ENCODE results near the gene CHSY3. TPM values are rescaled to one million over a fixed set of nuclear protein-coding genes. Genes with fewer than 3 reads are reported as not detected.
A peak's percentile ranks its signal among the peaks of the same experiment; 100 is the strongest.

Gene CHSY3
- total RNA-seq, 2 donors from 2014 or later: 4.9 to 5.8 TPM

GRCh38 chr5:130126746-130127145 is 222.5 kb downstream of the CHSY3 start:
- intact Hi-C loops (cut with DNase I): no loop called here
- DNase-seq (ENCODE audit: low spot score): no peak

- intact Hi-C loops (cut with DNase I): no loop called here
- DNase-seq (ENCODE audit: low spot score): no peak
Observed at GRCh38 chr5:130135506-130135905, 231.2 kb downstream of the CHSY3 start.

GRCh38 chr5:130136300-130136699 is 232.0 kb downstream of the CHSY3 start:
- DNase-seq (ENCODE audit: low spot score): no peak
- intact Hi-C loops (cut with DNase I): no loop called here

GRCh38 chr5:130137681-130138080 is 233.4 kb downstream of the CHSY3 start:
- intact Hi-C loops (cut with DNase I): no loop called here
- no peak for DNase-seq (ENCODE audit: low spot score)

- intact Hi-C loops (cut with DNase I): no loop called here
- no peak for DNase-seq (ENCODE audit: low spot score)
Observed at GRCh38 chr5:130138406-130139045, 234.3 kb downstream of the CHSY3 start.

GRCh38 chr5:130141659-130142320 is 237.5 kb downstream of the CHSY3 start:
- peak; percentile 53 for DNase-seq (ENCODE audit: low spot score)
- intact Hi-C loops (cut with DNase I): no loop called here

GRCh38 chr5:130151239-130151638 is 247.0 kb downstream of the CHSY3 start:
- intact Hi-C loops (cut with DNase I): no loop called here

GRCh38 chr5:130155345-130156011 is 251.2 kb downstream of the CHSY3 start:
- no peak for DNase-seq (ENCODE audit: low spot score)
- intact Hi-C loops (cut with DNase I): no loop called here

More at GRCh38 chr5:130151239-130151638, 247.0 kb downstream of the CHSY3 start:
- DNase-seq (ENCODE audit: low spot score): no peak

- intact Hi-C loops (cut with DNase I): no loop called here
- DNase-seq (ENCODE audit: low spot score): no peak
Observed at GRCh38 chr5:130158036-130158435, 253.8 kb downstream of the CHSY3 start.

GRCh38 chr5:130159968-130160367 is 255.7 kb downstream of the CHSY3 start:
- no peak for DNase-seq (ENCODE audit: low spot score)
- intact Hi-C loops (cut with DNase I): no loop called here

- intact Hi-C loops (cut with DNase I): no loop called here
Observed at GRCh38 chr5:130164966-130165365, 260.7 kb downstream of the CHSY3 start.

GRCh38 chr5:130166839-130167490 is 262.7 kb downstream of the CHSY3 start:
- DNase-seq (ENCODE audit: low spot score): no peak

More at GRCh38 chr5:130164966-130165365, 260.7 kb downstream of the CHSY3 start:
- DNase-seq (ENCODE audit: low spot score): no peak

GRCh38 chr5:130168211-130168610 is 263.9 kb downstream of the CHSY3 start:
- DNase-seq (ENCODE audit: low spot score): no peak
- intact Hi-C loops (cut with DNase I): no loop called here

More at GRCh38 chr5:130166839-130167490, 262.7 kb downstream of the CHSY3 start:
- intact Hi-C loops (cut with DNase I): no loop called here

GRCh38 chr5:130171699-130172098 is 267.4 kb downstream of the CHSY3 start:
- intact Hi-C loops (cut with DNase I): no loop called here

GRCh38 chr5:130183115-130183514 is 278.9 kb downstream of the CHSY3 start:
- intact Hi-C loops (cut with DNase I): no loop called here
- no peak for DNase-seq (ENCODE audit: low spot score)

More at GRCh38 chr5:130171699-130172098, 267.4 kb downstream of the CHSY3 start:
- DNase-seq (ENCODE audit: low spot score): no peak

- intact Hi-C loops (cut with DNase I): no loop called here
- DNase-seq (ENCODE audit: low spot score): no peak
Observed at GRCh38 chr5:130189961-130190360, 285.7 kb downstream of the CHSY3 start.

- DNase-seq (ENCODE audit: low spot score): no peak
- intact Hi-C loops (cut with DNase I): no loop called here
Observed at GRCh38 chr5:130198927-130199326, 294.7 kb downstream of the CHSY3 start.

- intact Hi-C loops (cut with DNase I): no loop called here
- DNase-seq (ENCODE audit: low spot score): no peak
Observed at GRCh38 chr5:130206686-130207085, 302.4 kb downstream of the CHSY3 start.

- DNase-seq (ENCODE audit: low spot score): no peak
- intact Hi-C loops (cut with DNase I): no loop called here
Observed at GRCh38 chr5:130213607-130214006, 309.3 kb downstream of the CHSY3 start.

- no peak for DNase-seq (ENCODE audit: low spot score)
- intact Hi-C loops (cut with DNase I): no loop called here
Observed at GRCh38 chr5:130216286-130216685, 312.0 kb downstream of the CHSY3 start.
